HG03354 (cell line): ENCODE data around the gene CEP95.
"Not testable (repeated sequence)": the region's sequence is repeated elsewhere in the genome, so short reads cannot be mapped to it uniquely, and the experiment has no call there.

Experiments
- ATAC-seq: cut with Tn5 transposase; IDR thresholded peaks from one replicate; pipeline ENCODE4 v1.9.1; 2021; ENCODE audit warnings: mild to moderate bottlenecking; ENCODE audit not compliant: unreplicated experiment, poor library complexity, severe bottlenecking

CEP95 gene

DNA sequence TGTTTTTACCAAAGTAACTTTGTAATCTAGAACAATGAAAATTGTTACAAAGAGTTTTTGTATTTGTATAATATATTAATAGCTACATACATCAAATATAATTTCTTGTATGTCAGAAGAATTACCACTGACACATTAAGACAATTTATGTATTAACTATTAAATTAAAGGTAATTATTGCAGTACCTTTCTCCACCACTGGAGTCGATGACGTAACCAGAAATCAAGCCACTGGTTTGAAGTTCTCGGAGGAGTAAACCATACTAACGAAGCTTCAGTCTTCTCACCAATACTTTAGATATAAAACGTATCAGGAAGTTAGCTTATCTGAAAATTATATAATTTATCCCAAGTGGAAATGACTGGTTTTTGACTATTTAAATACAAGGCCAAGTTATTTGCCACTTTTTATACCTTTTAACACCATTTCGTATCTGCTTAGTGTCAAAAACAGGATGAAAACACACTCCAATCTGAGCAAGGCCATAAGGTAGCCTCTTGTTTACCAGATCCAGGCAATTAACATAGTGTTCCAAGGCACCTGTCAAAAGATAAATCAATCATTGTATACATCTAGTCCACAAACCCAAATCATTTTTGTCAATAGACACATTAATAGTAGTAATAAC is 14.2 kb upstream of the CEP95 start:
- ATAC-seq = no peak

DNA sequence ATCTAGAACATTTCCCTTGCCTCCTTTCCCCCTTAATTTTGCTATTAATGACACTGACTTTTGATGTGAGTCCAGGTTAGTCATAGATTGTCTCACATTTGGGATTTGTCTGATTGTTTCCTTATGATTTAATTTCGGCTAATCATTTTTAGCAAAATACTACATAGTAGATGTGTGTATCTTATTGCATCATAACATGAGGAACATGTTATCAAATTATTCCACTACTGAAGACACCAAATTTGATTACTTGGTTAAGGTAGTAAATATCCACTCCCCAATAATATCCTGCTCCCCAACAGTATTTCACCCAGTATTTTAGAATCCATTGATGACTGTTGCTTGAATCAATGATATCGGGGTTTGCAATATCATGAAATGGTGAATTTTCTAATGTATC is 12.7 kb upstream of the CEP95 start:
- no peak for ATAC-seq

DNA sequence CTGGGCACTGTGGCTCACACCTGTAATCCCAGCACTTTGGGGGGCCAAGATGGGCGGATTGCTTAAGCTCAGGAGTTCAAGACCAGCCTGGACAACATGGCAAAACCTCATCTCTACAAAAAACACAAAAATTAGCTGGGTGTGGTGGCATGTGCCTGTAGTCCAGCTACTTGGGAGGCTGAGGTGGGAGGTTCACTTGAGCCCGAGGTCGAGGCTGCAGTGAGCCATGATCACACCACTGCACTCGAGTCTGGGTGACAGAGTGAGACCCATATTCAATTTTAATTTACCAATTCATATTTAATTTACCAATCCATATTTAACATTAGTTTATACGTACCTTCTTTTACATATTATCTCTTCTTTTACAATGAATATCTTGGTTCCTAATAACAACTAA is 11.5 kb upstream of the CEP95 start:
- ATAC-seq = not testable (repeated sequence)

DNA sequence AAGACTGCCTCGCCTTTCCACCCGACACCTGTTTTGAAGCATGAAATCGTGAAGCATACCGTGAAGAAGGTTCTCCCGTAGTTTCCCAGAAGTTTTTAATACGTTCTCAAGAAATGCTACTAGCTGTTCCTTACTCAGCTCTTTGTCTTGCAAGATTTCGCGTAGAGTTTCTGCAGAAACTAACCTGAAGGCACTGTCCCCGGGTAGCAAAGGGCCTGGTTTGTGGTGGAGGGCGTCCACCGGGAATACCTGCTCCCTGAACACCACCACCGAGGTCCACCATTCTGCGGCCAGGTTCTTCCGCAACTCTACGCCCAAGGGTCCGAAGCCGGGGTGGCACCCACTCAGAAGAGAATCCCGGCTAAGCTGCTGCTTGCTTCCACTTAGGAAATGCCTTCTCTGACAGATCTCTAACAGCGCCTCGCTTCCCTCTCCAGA is 10.4 kb upstream of the CEP95 start:
- no peak for ATAC-seq

DNA sequence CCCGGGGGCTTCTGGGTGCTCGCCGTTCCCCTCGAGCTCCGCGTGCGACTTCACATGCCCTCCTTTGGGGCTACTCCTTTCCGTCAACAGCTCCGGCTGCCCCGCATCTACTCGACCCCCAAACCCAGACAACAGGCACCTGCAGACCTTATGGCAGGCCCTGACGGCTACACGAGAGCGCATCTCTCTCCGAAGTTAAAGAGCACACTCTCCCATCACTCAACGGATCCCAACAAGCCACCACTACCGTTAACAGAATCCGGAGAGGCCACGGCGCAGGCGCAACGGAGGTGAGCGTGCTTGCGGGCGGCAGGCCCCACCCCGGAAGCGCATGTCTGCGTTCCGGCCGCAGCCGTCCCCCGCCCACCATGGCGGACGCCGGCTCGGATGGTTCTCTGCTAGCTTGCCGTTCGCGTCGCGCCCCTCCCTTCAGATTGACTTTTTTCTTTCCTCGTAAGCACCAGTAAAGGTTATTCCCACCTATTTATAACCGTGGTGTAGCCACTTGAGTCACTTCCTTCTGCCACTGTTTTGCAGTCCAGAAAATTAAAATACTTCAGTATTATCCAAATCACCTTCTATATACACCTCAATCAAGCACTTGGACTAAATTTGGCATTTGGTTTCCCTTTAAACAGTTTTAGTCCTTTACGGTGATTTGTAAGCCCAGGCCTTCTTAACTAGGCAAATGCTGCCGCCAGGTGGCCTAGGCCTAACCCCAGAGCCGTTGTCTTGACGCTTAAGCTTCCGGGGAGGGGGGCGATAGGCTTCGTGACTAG is 9.8 kb upstream of the CEP95 start, which contains the start of gene POLG2:
Gene POLG2 (minus strand): TSS at position 269 of the 779 bp plus-strand sequence. CDS start 86 bp downstream, at position 183.
- ATAC-seq = peak; percentile 83

DNA sequence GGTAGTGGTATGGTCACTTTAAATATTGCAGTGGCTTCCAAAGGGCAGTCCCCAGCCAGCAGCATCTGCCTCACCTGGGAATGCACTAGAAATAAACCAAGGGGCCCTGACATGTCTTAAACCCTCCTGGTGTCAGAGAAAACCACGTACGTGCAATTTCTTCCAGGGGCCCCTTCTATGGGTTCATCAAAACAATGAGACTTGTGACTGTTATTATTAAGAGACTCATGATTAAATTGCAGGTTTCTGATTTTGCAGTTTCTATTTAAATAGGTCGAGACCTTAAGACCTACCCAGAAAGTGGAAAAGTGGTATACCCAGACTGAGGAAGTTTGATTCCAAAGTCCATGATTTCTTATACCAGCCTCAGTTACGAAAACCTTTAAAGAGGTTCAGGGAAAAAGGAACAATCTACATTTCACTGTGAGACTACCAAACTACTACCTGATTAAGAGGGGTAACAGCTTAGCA is 9.2 kb upstream of the CEP95 start:
- ATAC-seq = no peak

DNA sequence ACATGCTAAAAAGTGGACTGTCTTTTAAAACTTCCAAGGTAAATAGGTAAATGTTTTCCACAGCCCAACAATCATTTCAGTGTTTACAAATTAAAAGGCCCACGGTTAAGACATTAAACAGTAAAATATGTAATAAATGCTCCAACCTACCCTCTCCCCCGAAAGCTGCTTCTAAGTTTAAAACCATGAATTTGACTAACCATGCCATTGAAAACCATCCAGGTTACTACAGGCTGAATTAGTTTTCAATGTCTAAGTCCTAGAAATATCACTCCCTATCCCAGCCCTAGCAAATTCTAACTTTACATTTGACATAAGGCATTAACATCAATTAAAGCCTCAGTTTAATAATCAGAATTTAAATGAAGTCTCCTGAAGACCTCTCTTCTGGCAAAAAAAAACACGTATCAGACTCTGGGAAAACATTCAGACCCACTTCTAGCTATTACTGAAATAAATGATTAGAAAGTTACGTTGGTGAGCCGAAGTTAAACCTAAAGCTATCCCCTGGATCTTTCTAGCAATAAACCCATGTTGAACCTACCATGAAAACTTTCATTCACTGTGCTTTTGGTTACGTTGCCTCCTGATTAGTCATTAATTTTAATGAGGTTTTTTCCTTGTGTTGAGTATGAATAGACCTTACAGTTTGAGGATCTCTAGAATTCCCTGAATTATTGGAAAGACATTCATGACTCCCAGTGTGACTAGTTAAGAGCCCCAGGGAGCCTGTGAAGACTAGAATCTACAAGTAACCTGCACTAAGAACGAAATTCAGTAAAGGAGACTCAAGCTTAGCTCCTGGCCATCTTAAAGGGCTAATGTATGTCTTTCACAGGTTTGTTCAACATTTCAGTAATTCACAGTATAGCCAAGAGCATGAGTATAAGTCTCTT is 8.2 kb upstream of the CEP95 start:
- ATAC-seq = no peak

DNA sequence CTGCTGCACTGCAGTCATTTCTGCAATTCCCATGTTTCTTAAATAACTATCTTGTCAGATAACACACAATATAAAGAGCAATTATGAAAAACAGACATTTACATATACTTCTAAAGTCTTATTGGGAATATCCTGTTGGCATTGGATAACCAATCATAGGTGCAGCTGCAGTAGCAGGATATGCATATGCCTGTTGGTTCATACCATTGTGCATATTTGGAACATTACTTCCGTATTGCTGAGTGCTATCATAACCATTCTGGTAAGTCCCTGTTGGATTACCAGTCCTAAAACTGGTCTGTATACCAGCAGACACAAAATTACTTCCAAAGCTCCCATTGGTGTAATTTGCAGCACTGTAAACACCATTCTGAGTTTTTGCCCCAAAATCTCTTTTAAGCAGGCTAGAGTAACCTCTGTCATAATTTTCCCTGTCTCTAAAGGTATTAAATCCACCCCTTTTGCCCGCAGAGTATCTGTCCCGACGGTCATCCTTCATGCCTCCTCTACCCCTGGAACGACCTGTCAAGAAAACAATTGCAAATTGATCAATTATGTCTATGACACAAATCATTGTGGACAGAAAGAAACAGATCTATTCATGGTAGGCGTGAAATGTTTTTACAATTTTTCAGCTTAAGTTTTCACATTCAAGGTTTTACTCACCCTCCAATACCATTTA is 6.8 kb upstream of the CEP95 start:
- ATAC-seq = no peak

DNA sequence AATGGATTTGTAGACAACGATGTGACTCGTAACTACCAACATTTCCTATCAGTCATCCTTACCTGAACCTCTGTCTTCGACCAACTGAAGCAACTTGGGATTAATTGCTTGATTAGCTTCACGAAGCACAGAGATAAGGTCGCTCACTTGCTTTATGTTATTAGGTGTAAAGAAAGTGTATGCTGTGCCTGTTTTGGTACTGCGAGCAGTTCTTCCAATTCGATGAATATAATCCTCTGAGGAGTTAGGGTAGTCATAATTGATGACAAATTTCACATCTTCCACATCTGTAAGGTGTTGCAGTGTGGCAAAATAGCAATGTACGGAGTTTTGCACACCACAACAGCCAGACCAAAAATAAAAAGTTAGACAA is 6.3 kb upstream of the CEP95 start:
- ATAC-seq = no peak

DNA sequence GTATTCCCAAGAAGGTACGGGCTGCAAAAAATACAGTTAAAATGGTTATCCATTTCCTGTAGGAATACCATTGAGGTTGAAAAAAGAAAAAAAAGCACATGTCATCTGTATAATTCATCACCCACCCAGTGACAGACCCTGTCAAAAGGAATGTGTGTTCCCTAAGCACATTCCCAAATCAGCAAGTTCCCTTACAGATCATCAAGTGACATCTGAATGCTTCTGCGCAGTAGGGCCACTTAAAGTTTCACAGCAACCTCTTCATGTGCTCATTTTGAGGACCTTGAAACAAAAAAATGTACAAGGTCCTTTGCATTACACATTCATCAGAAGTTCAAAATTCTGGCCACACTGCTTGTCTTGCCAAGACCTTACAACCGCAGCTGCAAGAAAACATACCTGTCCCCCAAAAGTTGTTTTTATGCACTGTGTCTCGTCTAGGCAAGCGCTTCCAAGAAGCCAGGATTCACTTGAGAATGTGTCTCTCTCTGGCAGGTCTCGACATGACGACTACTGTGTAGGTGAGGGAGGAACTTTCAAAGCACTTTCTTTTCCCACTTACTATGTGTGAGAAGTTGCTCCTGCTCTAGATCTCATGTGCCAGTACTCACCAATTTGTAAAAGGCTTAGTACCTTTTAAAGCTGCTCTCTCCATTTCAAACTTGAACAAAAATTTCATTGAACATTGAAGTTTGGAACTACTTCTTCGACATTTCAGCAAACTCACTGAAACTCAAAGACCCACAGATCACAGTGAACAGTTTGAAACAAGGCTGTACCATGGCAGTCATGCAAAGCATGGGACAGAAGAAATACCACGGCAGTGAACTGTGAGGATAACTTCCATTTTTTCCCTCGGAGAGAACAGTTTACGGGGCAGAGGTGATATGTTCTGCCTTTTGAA is 5.7 kb upstream of the CEP95 start:
- ATAC-seq = no peak

DNA sequence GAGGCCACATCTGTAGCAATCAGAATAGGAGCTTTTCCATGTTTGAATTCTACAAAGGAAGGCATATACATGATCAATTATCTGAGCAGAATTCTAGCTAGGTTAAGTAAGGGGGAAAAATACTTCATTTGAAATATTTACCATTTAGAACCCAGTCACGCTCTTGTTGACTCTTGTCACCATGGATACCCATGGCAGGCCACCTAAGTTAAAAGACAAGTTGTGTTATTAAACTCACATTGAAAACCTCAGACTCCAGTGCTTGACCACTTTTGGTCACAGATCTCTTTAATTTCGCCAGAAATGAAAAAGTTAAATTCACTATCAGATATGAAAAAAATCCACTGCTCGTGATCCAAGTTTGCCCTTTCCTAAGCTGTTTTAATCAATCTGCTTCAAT is 4.8 kb upstream of the CEP95 start:
- no peak for ATAC-seq

DNA sequence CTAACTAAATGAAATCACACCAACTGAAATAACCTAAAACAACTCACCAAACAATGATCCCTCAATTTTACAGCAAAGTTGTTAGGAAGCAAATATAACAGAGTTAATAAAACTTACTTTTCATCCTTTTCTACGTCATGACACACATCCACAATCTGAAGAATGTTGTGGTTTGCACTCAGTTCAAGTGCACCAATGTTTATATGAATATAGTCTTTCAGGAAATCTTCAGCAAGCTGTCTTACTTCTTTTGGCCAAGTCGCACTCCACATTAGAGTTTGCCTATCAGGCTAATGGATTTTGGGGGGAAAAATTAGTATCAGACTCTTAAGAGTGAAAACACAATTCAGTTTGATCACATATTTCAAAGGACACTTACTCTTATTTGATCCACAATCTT is 4.0 kb upstream of the CEP95 start:
- no peak for ATAC-seq

DNA sequence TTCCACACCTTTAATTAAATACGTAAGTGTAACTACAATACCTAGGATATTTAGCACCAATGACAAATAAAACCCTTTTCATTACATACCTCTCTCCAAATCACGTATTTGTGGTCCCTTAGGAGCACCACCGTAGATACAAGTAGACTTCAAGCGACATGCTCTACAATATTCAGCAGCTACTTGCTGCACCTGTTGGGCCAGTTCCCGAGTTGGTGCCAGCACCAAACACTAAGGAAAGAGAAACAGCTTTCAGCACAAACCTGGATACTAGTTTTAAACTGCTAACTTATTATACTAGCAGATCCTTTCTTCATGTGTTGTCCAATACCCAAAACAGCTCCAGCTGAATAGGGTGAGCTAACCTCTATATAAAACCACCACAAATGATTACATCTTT is 3.4 kb upstream of the CEP95 start:
- ATAC-seq = no peak

DNA sequence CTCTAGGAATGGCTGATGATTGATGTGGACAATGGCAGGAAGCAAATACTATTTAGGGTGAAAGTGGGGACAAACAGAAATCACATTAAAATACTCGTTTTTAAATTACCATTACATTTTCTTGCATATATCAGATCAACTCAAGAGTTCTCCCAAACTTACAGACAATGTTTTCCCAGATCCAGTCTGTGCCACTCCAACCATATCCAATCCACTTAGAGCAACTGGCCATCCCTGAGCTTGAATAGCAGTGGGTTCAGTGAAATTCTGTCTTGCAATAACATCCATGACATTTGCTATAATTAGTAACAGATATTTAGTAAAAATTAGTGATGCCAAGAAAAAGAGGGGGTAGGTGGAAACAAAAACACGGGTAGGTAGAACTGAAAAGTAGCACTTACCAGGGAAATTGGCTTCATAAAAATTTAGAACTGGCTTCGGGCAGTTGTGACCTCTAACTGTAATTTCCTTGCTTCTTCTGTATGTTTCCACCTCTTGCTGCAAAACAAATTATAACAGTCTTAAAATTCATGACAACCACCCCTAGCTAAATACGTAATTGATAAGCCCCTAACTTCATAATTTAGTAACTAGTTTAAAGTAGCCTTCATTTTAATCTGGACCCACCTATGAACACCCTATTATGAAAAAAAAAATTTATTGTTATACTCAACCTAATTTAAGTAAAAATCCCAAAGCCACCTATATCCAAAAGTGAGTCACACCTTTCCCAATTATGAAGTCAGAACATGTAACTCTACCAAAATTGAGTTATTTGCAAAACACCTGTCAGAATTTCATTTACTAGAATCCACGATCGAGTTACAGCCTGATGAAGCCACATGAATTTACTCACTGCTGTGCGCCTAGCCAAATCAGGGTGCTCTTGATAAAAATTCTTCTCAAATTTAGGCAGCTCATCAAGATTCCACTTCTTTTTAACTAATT is 2.7 kb upstream of the CEP95 start:
- ATAC-seq = no peak

DNA sequence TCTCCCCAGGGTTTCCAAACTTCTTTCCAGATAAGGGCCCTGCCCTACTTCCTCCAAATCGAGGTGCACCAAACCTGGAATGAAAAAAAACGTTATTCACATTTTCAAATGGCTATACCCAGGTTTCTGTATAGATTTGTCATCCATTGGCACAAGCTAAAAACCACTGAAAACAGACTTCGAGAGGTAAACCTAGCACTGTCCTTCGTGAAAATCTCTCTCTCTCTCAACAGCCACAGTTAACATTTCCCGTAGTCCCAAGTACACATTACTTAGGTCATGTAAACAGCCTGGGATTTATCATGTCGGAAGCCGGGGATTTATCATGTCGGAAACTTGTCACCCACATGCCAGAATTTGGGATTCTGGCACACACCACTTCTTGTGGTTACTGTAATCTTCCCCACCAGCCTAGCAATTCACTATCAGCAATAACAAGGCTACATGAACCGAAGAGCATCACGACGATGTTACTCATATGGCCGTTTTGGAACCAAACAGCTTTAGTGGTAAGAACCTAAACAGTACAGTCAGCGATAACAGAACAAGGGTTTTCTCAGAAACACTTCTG is 1.9 kb upstream of the CEP95 start:
- no peak for ATAC-seq

DNA sequence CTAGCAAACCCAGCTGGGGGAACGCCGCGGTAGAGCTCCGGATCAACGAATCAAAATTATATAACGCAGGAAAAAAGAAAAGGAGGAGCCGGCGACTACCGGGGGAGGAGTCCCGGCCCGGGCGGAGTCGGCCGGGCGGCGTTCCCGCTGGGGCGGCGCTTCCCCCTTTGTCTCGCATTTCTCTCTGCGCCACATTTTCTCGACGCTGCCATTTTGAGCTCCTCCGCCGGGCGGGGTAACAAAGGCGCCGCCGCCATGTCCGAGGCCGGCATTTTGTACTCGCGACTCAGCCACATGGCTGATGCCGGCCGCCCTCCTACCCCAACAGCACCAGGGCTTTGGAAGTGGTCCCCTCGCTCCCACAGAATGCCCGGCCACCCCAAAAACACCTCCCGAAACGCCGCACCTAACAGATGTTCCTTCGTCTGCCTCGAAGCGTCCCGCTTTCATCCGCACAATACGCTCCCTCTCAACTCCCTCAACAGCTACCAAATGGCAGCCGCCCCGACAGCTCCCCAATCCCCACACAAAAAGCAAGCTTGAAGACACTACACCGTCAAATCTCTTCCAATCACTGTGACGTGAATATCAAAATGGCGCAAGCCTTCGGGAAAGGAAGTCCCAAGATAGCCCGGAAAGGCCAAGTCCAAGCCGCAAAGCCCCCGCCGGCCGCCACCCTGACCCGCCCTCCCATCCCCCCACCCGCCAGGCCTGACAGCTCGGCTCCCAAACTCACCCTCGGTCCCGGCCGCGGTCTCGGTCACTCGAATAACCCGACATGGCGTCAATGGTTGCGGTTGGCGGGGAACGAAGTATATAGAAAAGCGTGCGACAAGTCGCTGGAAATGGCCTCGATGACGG is 1.2 kb upstream of the CEP95 start:
- peak; percentile 30 for ATAC-seq

DNA sequence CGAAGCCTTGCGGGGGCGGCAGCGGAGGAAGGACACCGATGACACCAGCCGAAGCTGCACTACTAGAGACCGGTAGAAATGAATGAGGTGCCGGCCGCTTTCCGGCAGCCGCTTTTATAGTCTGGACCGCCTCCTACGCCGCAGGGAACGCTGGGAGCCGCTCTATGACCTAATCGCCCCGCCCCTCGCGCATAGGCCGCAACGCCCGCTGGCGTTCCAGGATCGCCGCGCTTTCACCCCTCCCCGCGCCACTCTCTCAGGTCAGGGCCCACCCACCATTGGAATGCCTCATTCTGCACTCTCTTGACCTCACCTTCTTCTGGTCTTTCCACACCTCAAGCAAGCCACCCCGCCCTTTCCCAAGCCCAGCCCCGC is 589 bp upstream of the CEP95 start, which contains the start of gene DDX5:
Gene DDX5 (minus strand): TSS at position 89 of the 375 bp plus-strand sequence. CDS start 170 bp downstream, outside the sequence.
- ATAC-seq = peak; percentile 66
